GM18511 (cell line): ENCODE results near the gene TMEFF2.

ENCODE experiments used
- ATAC-seq: cut with Tn5 transposase; IDR thresholded peaks from one replicate; pipeline ENCODE4 v1.9.1; 2021; ENCODE audit warnings: mild to moderate bottlenecking, moderate library complexity; ENCODE audit not compliant: unreplicated experiment

The TMEFF2 gene

DNA sequence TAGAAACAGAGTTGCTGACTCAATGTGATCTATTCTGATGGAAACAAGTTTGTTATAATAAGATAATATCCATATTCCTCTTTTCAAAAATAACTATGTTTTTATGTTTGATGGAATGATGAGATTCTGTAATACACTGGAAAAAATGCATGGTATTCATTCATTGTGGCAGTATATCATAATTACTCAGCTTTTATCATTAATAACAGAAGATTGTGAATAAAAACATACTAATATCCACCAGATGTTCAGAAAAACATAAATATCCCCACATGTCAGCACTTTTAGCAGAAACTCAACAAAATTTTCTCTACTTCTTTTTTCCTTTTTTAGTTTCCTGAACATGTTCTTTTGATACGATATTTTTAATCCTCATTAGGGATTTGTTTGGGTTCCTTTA is 217.0 kb downstream of the TMEFF2 start:
- ATAC-seq: no peak

- no peak for ATAC-seq
Measured at GRCh38 chr2:191976436-191976835, 218.3 kb downstream of the TMEFF2 start.

DNA sequence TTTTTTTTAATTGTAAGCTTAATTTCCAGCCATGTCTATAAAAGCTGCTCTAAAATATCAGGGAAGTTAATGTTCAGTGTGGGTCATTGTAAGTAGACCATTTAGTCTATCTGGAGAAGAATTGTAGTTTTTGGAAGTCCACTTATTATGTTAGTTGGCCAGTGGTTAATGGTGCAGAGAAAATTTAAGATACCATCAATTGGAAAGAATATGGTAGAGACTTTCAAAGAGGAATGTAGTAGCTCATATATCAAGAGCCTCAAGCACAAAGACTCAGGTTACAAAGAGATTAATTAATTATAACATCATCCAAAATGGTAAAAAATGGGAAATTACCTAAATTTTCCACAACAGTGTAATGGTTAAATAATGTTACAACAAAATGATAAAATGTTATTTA is 220.1 kb downstream of the TMEFF2 start:
- no peak for ATAC-seq

DNA sequence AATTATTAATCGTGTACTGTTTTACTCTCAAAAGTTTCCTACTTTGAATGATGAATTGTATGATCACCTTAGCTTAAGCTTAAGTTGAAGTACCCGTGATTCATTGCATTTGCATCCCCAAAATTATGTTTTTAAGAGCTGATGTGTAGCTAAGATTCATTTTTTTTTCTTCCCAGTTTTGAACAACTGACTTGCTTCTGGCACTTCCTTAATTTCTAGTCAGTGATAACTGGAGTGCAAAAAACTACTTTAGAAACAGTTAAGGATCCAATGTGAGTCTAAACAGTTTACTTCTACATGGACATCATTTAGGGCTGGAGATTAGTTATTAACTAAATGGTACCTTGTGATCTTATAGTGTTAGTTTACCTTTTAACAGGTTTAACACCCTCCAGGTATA is 223.9 kb downstream of the TMEFF2 start:
- no peak for ATAC-seq

- ATAC-seq: no peak
Measured at GRCh38 chr2:191968120-191968519, 226.6 kb downstream of the TMEFF2 start.

- no peak for ATAC-seq
Measured at GRCh38 chr2:191965733-191966132, 229.0 kb downstream of the TMEFF2 start.

GRCh38 chr2:191961556-191961955 is 233.2 kb downstream of the TMEFF2 start:
- no peak for ATAC-seq

GRCh38 chr2:191959209-191959608 is 235.5 kb downstream of the TMEFF2 start:
- ATAC-seq: no peak

GRCh38 chr2:191957996-191958860 is 236.5 kb downstream of the TMEFF2 start:
- ATAC-seq: no peak

DNA sequence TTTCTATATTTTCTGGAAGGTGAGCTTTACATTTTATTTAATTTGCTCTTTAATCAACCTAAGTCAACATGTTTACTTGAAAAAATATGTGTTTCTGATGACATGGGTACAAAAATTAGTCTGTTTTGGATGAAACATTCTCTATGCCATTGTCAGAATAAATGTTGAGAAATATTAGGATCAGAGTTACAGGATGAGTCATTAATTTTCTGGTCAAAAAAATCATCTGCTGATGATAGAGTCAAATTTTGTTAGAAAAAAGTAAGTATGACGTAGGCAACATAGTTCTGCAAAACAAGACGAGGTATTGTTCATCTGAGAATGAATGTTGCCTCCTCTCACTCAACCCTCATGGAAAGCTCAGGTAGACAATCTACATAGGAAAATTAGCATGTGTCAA is 240.3 kb downstream of the TMEFF2 start:
- no peak for ATAC-seq

DNA sequence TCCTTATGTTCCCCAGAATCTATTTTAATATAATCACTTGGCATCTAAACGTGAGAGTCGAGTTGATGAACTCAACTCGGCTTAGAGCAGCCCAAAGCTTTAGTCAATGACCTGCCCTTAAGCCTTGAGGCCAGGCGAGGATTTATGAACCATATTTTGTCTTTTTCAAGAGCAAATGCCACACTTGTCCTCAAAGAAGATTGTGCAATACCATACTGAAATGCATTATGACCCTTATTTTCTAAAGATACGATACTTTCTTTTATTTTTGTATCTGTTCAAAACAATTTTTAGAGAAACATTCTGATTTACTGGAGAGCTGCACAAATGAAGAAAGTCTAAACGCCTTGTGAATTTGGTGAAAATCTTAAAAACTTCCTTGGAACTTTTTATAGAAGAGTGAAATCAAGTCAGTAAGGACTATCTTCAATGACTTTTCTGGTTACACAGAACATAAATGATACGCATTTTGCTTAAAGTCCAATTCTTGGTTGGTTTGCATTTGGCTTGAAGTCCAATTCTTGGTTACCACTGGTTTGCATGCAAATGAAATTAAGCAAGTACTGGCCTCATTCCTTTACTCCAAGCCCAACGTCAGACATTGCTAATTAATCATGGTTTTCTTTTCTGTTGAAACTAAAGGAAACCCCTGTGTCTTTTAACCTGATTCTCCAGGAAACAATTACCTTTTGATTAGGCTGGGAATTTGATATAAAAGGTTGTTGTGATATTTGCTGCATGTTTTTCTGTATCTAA is 242.0 kb downstream of the TMEFF2 start:
- ATAC-seq: no peak

DNA sequence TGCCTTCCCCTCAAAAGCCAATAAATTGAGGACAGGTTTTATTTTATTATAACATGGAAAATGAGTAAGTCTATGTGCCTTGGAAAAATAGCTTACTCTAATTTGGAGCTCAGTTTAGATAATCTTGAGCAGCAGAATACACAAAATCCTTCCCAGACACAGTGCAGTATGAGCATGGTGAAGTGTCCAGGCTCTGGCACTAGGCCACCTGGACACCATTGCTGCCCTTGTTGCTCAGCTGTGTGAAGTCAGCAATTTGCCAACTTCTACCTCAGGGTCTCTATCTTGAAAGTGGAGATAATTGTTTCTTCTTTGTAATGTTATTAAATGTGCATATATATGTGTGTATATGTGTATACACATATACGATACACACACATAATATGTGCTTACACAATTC is 242.9 kb downstream of the TMEFF2 start:
- no peak for ATAC-seq

GRCh38 chr2:191951376-191951775 is 243.4 kb downstream of the TMEFF2 start:
- no peak for ATAC-seq

- peak; percentile 48 for ATAC-seq
Measured at GRCh38 chr2:191950132-191950874, 244.4 kb downstream of the TMEFF2 start.

DNA sequence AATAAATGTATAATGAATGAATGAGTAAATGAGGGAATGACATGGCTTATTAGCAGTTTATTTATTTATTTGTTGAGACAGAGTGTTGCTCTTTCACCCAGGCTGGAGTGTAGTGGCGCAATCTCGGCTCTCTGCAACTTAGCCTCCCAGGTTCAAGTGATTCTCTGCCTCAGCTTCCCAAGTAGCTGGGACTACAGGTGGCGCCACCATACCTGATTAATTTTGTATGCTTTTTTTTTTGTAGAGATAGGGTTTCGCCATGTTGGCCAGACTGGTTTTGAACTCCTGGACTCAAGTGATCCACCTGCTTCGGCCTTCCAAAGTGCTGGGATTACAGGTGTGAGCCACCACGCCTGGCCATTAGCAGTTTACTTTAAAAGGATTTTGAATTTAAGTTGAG is 247.5 kb downstream of the TMEFF2 start:
- no peak for ATAC-seq

GRCh38 chr2:191946471-191947182 is 248.1 kb downstream of the TMEFF2 start:
- ATAC-seq: peak; percentile 67

GRCh38 chr2:191945623-191946022 is 249.1 kb downstream of the TMEFF2 start:
- ATAC-seq: no peak

DNA sequence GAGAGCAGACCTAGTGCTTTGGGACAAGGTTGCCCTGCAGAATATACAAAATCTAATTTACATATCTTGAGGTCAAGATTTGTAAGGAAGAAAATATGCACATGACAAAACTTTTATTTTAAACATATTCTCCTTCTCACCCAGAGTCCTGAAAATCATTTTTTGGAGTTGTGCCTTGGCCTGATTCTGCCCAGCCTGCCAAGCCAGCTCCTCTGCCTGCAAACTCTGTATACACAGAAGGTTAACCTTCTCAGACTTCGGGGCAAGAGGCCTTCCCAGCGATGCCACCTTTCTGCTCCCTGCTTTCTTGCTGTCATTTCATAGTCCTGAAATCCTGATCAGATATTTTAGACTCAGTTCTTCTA is 252.0 kb downstream of the TMEFF2 start:
- no peak for ATAC-seq

- ATAC-seq: no peak
Measured at GRCh38 chr2:191942090-191942738, 252.5 kb downstream of the TMEFF2 start.

DNA sequence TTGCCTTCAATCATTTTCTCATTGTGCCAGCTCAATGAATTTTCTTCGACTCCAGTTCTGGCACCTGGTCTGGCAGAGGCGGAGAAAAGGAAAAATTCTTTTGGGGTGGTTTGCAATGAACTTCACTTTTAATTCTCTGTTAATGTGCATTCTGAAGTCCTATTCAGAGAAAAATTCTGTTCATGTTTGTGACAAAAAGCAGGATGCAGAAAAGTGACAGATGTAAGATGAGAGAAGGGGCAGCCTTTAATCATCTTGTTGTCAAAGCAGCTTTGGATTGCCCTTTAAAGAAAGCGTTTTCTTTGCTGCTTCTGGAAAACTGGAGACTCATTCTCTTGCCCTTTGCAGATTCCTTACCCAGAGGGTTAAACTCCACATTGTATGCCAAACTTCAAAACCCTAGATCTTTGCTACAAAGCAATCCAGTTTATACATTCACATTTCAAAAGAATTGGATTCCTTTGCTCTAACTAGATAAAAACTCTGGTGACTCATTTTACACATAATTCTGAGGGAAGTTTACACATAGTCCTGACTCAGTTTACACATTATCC is 253.3 kb downstream of the TMEFF2 start:
- ATAC-seq: no peak
